Measurements from ENCODE around the gene GPC3. TPM values are rescaled to one million over a fixed set of nuclear protein-coding genes. Genes with fewer than 3 reads are reported as not detected.
A peak's percentile ranks its signal among the peaks of the same experiment; 100 is the strongest.
"Not testable (repeated sequence)": the region's sequence is repeated elsewhere in the genome, so short reads cannot be mapped to it uniquely, and the experiment has no call there.

Gene GPC3
- total RNA-seq, 2 experiments from 2014 or later = 0.14 to 0.18 TPM

GRCh38 chrX:133796282-133796681, 189.1 kb downstream of the GPC3 start:
- Mint-ChIP-seq H3K27me3 (no peaks in the 10 kb centered on the region), H3K4me1 (no peaks in the 10 kb centered on the region), H3K4me3 (no peak overlapping the region), H3K27ac (no peak overlapping the region), H3K36me3 (no peaks in the 10 kb centered on the region), H3K9me3 (no peaks in the 10 kb centered on the region)
- no peak for DNase-seq

- H3K36me3 Mint-ChIP-seq = no peaks in the 10 kb centered on the region
Observed at GRCh38 chrX:133794126-133794525, 191.3 kb downstream of the GPC3 start.

GRCh38 chrX:133793626-133794025, 191.8 kb downstream of the GPC3 start:
- Mint-ChIP-seq H3K9me3 (no peaks in the 10 kb centered on the region), H3K4me1 (no peaks in the 10 kb centered on the region), H3K36me3 (no peaks in the 10 kb centered on the region), H3K4me3 (no peak overlapping the region), H3K27ac (no peak overlapping the region), H3K27me3 (no peaks in the 10 kb centered on the region)
- no peak for DNase-seq

More at GRCh38 chrX:133794126-133794525, 191.3 kb downstream of the GPC3 start:
- Mint-ChIP-seq H3K4me1 (no peaks in the 10 kb centered on the region), H3K27ac (no peak overlapping the region), H3K9me3 (no peaks in the 10 kb centered on the region), H3K4me3 (no peak overlapping the region), H3K27me3 (no peaks in the 10 kb centered on the region)
- no peak for DNase-seq

GRCh38 chrX:133792198-133792953, 193.0 kb downstream of the GPC3 start:
- no peaks in the 10 kb centered on the region for H3K9me3 Mint-ChIP-seq

GRCh38 chrX:133789829-133790228, 195.6 kb downstream of the GPC3 start:
- Mint-ChIP-seq H3K9me3 (no peaks in the 10 kb centered on the region), H3K27ac (no peak overlapping the region), H3K36me3 (no peaks in the 10 kb centered on the region), H3K4me3 (no peak overlapping the region), H3K27me3 (no peaks in the 10 kb centered on the region), H3K4me1 (no peaks in the 10 kb centered on the region)
- no peak for DNase-seq

More at GRCh38 chrX:133792198-133792953, 193.0 kb downstream of the GPC3 start:
- peak; percentile 33 for DNase-seq
- Mint-ChIP-seq H3K27me3 (no peaks in the 10 kb centered on the region), H3K36me3 (no peaks in the 10 kb centered on the region), H3K4me3 (no peak overlapping the region), H3K4me1 (no peaks in the 10 kb centered on the region), H3K27ac (no peak overlapping the region)

GRCh38 chrX:133786382-133786781, 199.0 kb downstream of the GPC3 start:
- Mint-ChIP-seq H3K27me3 (no peaks in the 10 kb centered on the region), H3K4me1 (no peaks in the 10 kb centered on the region), H3K9me3 (no peaks in the 10 kb centered on the region), H3K27ac (no peak overlapping the region), H3K36me3 (no peaks in the 10 kb centered on the region), H3K4me3 (no peak overlapping the region)
- DNase-seq = no peak

- H3K4me3 Mint-ChIP-seq = no peak overlapping the region
- DNase-seq = no peak
- no peak overlapping the region for H3K27ac Mint-ChIP-seq
- no peaks in the 10 kb centered on the region for H3K9me3 Mint-ChIP-seq
- H3K36me3 Mint-ChIP-seq = no peaks in the 10 kb centered on the region
- H3K27me3 Mint-ChIP-seq = no peaks in the 10 kb centered on the region
- H3K4me1 Mint-ChIP-seq = no peaks in the 10 kb centered on the region
Observed at GRCh38 chrX:133783274-133783673, 202.1 kb downstream of the GPC3 start.

- Mint-ChIP-seq H3K27ac (no peak overlapping the region), H3K4me3 (no peak overlapping the region), H3K4me1 (peaks cover 2% of the 10 kb centered on the region), H3K36me3 (no peaks in the 10 kb centered on the region), H3K27me3 (no peaks in the 10 kb centered on the region), H3K9me3 (no peaks in the 10 kb centered on the region)
- DNase-seq = no peak
Observed at GRCh38 chrX:133781174-133781573, 204.2 kb downstream of the GPC3 start.

GRCh38 chrX:133776072-133776471, 209.3 kb downstream of the GPC3 start:
- no peak overlapping the region for H3K4me3 Mint-ChIP-seq
- DNase-seq = peak; percentile 12

GRCh38 chrX:133774807-133775206, 210.6 kb downstream of the GPC3 start:
- Mint-ChIP-seq H3K27ac (no peak overlapping the region), H3K36me3 (no peaks in the 10 kb centered on the region), H3K27me3 (no peaks in the 10 kb centered on the region), H3K4me1 (peaks cover 2% of the 10 kb centered on the region), H3K9me3 (no peaks in the 10 kb centered on the region), H3K4me3 (no peak overlapping the region)
- DNase-seq = no peak

More at GRCh38 chrX:133776072-133776471, 209.3 kb downstream of the GPC3 start:
- H3K27me3 Mint-ChIP-seq = no peaks in the 10 kb centered on the region
- H3K36me3 Mint-ChIP-seq = no peaks in the 10 kb centered on the region
- peaks cover 2% of the 10 kb centered on the region for H3K4me1 Mint-ChIP-seq
- H3K9me3 Mint-ChIP-seq = no peaks in the 10 kb centered on the region
- H3K27ac Mint-ChIP-seq = no peak overlapping the region

- no peak overlapping the region for H3K27ac Mint-ChIP-seq
- DNase-seq = no peak
- no peak overlapping the region for H3K4me3 Mint-ChIP-seq
- no peaks in the 10 kb centered on the region for H3K36me3 Mint-ChIP-seq
- H3K9me3 Mint-ChIP-seq = no peaks in the 10 kb centered on the region
- H3K27me3 Mint-ChIP-seq = no peaks in the 10 kb centered on the region
- peaks cover under 1% of the 10 kb centered on the region for H3K4me1 Mint-ChIP-seq
Observed at GRCh38 chrX:133771086-133771646, 214.2 kb downstream of the GPC3 start.

- H3K4me1 Mint-ChIP-seq = peaks cover 12% of the 10 kb centered on the region
- DNase-seq, H3K9me3 Mint-ChIP-seq, H3K36me3 Mint-ChIP-seq, H3K27me3 Mint-ChIP-seq: not testable (repeated sequence)
- peak overlapping the region; percentile 32 for H3K4me3 Mint-ChIP-seq
- peak overlapping the region; percentile 66 for H3K27ac Mint-ChIP-seq
Observed at GRCh38 chrX:133762976-133763548, 222.3 kb downstream of the GPC3 start.

- Mint-ChIP-seq H3K27me3 (no peaks in the 10 kb centered on the region), H3K4me1 (peaks cover 11% of the 10 kb centered on the region), H3K27ac (no peak overlapping the region), H3K36me3 (peaks cover 1% of the 10 kb centered on the region), H3K4me3 (no peak overlapping the region), H3K9me3 (no peaks in the 10 kb centered on the region)
- DNase-seq = no peak
Observed at GRCh38 chrX:133754657-133755056, 230.7 kb downstream of the GPC3 start.

GRCh38 chrX:133749951-133750350, 235.4 kb downstream of the GPC3 start:
- Mint-ChIP-seq H3K27me3 (no peaks in the 10 kb centered on the region), H3K4me3 (no peak overlapping the region), H3K4me1 (peaks cover 32% of the 10 kb centered on the region), H3K9me3 (no peaks in the 10 kb centered on the region), H3K36me3 (no peaks in the 10 kb centered on the region), H3K27ac (no peak overlapping the region)
- DNase-seq = no peak

GRCh38 chrX:133749370-133749769, 236.0 kb downstream of the GPC3 start:
- Mint-ChIP-seq H3K27ac (peak overlapping the region; percentile 2), H3K4me3 (peak overlapping the region; percentile 1), H3K4me1 (peaks cover 33% of the 10 kb centered on the region), H3K27me3 (no peaks in the 10 kb centered on the region), H3K36me3 (no peaks in the 10 kb centered on the region), H3K9me3 (no peaks in the 10 kb centered on the region)
- no peak for DNase-seq

- no peak for DNase-seq
- Mint-ChIP-seq H3K27me3 (no peaks in the 10 kb centered on the region), H3K36me3 (no peaks in the 10 kb centered on the region), H3K4me3 (no peak overlapping the region), H3K9me3 (no peaks in the 10 kb centered on the region), H3K4me1 (peaks cover 38% of the 10 kb centered on the region), H3K27ac (no peak overlapping the region)
Observed at GRCh38 chrX:133747196-133747595, 238.2 kb downstream of the GPC3 start.

All from activated naive CD8-positive, alpha-beta T cell treated with anti-CD3 and anti-CD28 coated beads for 36 hours (primary cell).